ENCODE results near the gene TUBGCP3.

DNA sequence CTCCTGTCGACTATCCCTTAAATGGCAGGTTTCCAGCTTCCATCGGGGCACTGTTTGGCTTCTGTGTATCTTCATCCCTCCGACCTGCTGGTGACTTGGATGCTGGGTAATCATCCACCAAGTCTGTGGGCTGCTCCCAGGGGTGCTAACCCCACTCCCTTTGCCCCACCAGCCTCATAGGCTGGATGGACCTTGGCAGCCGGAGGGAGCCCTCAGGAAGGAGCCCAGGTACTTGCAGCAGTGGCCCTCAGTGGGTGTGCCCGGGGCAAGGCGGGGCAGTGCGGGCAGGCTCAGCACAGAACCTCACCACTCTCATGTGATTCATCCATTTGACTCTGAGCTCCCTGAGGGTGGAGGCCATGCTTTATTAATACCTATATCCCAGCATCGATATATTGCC, 27.4 kb upstream of the TUBGCP3 start:
- no peak for TF ChIP-seq POLR2A (IDR thresholded peaks at IDR 0.05; ENCODE audit: borderline replicate concordance, extremely low read depth, insufficient read depth, insufficient read length)
- TF ChIP-seq, protein P1, sequence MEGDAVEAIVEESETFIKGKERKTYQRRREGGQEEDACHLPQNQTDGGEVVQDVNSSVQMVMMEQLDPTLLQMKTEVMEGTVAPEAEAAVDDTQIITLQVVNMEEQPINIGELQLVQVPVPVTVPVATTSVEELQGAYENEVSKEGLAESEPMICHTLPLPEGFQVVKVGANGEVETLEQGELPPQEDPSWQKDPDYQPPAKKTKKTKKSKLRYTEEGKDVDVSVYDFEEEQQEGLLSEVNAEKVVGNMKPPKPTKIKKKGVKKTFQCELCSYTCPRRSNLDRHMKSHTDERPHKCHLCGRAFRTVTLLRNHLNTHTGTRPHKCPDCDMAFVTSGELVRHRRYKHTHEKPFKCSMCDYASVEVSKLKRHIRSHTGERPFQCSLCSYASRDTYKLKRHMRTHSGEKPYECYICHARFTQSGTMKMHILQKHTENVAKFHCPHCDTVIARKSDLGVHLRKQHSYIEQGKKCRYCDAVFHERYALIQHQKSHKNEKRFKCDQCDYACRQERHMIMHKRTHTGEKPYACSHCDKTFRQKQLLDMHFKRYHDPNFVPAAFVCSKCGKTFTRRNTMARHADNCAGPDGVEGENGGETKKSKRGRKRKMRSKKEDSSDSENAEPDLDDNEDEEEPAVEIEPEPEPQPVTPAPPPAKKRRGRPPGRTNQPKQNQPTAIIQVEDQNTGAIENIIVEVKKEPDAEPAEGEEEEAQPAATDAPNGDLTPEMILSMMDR (IDR thresholded peaks at IDR 0.05 in 2 of 3, conservative IDR thresholded peaks at IDR 0.05 in 1 of 3; ENCODE audit: borderline replicate concordance in 1 of 3, insufficient read depth in 1 of 3, low read depth in 2 of 3, low read length in 2 of 3) = no peak
- no peak for TF ChIP-seq MAX (IDR thresholded peaks at IDR 0.05)
- TF ChIP-seq TCF7L2 (IDR thresholded peaks at IDR 0.05; ENCODE audit: borderline replicate concordance, extremely low read depth, insufficient read depth, insufficient read length) = no peak
- no peak for TF ChIP-seq POLR2AphosphoS5 (IDR thresholded peaks at IDR 0.05; ENCODE audit: low read depth, low read length)
- TF ChIP-seq ZBTB33 (IDR thresholded peaks at IDR 0.05; ENCODE audit: extremely low read depth, insufficient replicate concordance, low read length) = no peak
- TF ChIP-seq EZH2phosphoT487 (IDR thresholded peaks at IDR 0.05; ENCODE audit: borderline replicate concordance) = no peak
- TF ChIP-seq REST (IDR thresholded peaks at IDR 0.05; ENCODE audit: low read depth) = no peak
- no peak for TF ChIP-seq JUND (IDR thresholded peaks at IDR 0.05)
- no peak for TF ChIP-seq YY1 (IDR thresholded peaks at IDR 0.05; ENCODE audit: extremely low read depth, insufficient replicate concordance, low read depth, low read length)
- no peak for TF ChIP-seq CEBPB (IDR thresholded peaks at IDR 0.05; ENCODE audit: low read depth)
- no peak for TF ChIP-seq EZH2 (IDR thresholded peaks at IDR 0.05)
- TF ChIP-seq ZNF274 (IDR thresholded peaks at IDR 0.05; ENCODE audit: low read depth, low read length) = no peak
- no peak for TF ChIP-seq EGR1 (IDR thresholded peaks at IDR 0.05; ENCODE audit: low read depth)

Data from HCT116 (cell line).